Heart left ventricle (tissue), 16 donors: Measurements from ENCODE around the gene CAT. TPM values are rescaled to one million over a fixed set of nuclear protein-coding genes. Genes with fewer than 3 reads are reported as not detected.

Experiments used
- ATAC-seq, 4 donors: fragments of 200-7000 bp; cut with Tn5 transposase; one replicate each; pipeline ENCODE4 v1.9.1; 2020 to 2022; ENCODE audit warnings: moderate library complexity in 4 of 4, mild to moderate bottlenecking in 3 of 4, moderate number of reproducible peaks in 1 of 4
- DNase-seq, 5 donors: peaks; one replicate each; pipeline ENCODE4 v3.0.0-alpha.2; 2020
- H3K27ac ChIP-seq, 12 donors: fragments of 200-600 bp; sonication (generic) in 4 of 12; one replicate each; pipeline versions ENCODE4 v1.5.0 to v1.8.0; 2016 to 2022; ENCODE audit warnings: mild to moderate bottlenecking in 2 of 12
- H3K27me3 ChIP-seq, 9 donors: fragments of 200-600 bp; sonication (generic) in 2 of 9; one replicate each; pipeline versions ENCODE4 v1.5.1 to v1.8.0; 2016 to 2022; ENCODE audit warnings: mild to moderate bottlenecking in 3 of 9
- H3K36me3 ChIP-seq, 9 donors: fragments of 200-600 bp; sonication (generic) in 2 of 9; one replicate each; pipeline versions ENCODE4 v1.5.0 to v1.8.0; 2018 to 2022; ENCODE audit warnings: mild to moderate bottlenecking in 2 of 9
- H3K4me1 ChIP-seq, 12 donors: fragments of 200-600 bp; sonication (generic) in 4 of 12; one replicate each; pipeline versions ENCODE4 v1.5.0 to v1.8.0; 2016 to 2022; ENCODE audit warnings: mild to moderate bottlenecking in 3 of 12
- H3K4me3 ChIP-seq, 12 donors: fragments of 200-600 bp; sonication (generic) in 4 of 12; one replicate each; pipeline versions ENCODE4 v1.5.0 to v1.8.0; 2017 to 2022; ENCODE audit warnings: mild to moderate bottlenecking in 9 of 12, moderate library complexity in 4 of 12
- H3K9me3 ChIP-seq, 12 donors: fragments of 200-600 bp; sonication (generic) in 4 of 12; one replicate each; pipeline versions ENCODE4 v1.5.0 to v1.8.0; 2016 to 2022; ENCODE audit warnings: mild to moderate bottlenecking in 1 of 12
- CTCF ChIP-seq, 12 donors: fragments of 200-600 bp; sonication (generic) in 4 of 12; IDR thresholded peaks; one replicate each; pipeline versions ENCODE4 v1.5.0 to v1.8.0; 2018 to 2022; ENCODE audit warnings: antibody characterized with exemption in 12 of 12, mild to moderate bottlenecking in 5 of 12
- POLR2A ChIP-seq, 2 donors: fragments of 450-650 bp; IDR thresholded peaks; one replicate each; pipeline ENCODE4 v1.6.1; 2017; ENCODE audit warnings: antibody characterized with exemption in 2 of 2, mild to moderate bottlenecking in 2 of 2, moderate library complexity in 2 of 2
- WGBS, 4 donors: extraction: QIAGEN DNeasy Blood & Tissue Kit in 2 of 4; methylation state at CpG; one replicate each; pipeline versions ENCODE4 v1.1.5 to v1.1.7; 2013 to 2018; 5-methylcytosine and 5-hydroxymethylcytosine counted together
- intact Hi-C, 10 donors: fragments of 100-400 bp; cut with DNase I; formaldehyde crosslinking; loops; one replicate each; pipeline versions ENCODE4 v1.11.1 to v1.14.2; 2022
- polyA plus RNA-seq, 2 donors: library from polyadenylated mRNA; stranded (reverse); fragments of 200-250 nt; gene quantifications; one replicate each; pipeline ENCODE4 v1.2.3, GENCODE V29; 2013
- total RNA-seq, 9 donors: library from RNA; depleted of rRNA in 2 of 9; stranded (reverse); fragments of >200 nt in 2 of 9; fragmentation: NEBNext Ultra II Directional in 3 of 9; extraction: Animal tissue kit (Norgen Biotek cat#: 25700) in 3 of 9; gene quantifications; one replicate each; pipeline versions ENCODE4 v1.1.0 to v1.2.4, GENCODE V29; 2016 to 2023
- donor health status: ischemic (EF 13 %, LVEDD 7.1; RV severe dilation, severe dysfunction).
- donor health status: healthy with polysubstance abuse.
- donor health status: DM: no; HTN: yes; CAD: no.
- donor health status: DM: no; HTN: no; CAD: no.
- donor health status: ischemic (EF 25% LVEDD 6.9; RV normal size, moderate dysfunction).
- donor health status: ischemic (EF 25% LVEDD 5.7; RV mildly dilated, moderate dysfunction).
- donor health status: healthy.
- donor health status: DM: yes; HTN: yes; CAD: no.
- donor health status: ischemic (EF 35%, LVEDD 5.7; RV mildly dilated, moderate dysfunction).
- donor health status: nonischemic (EF 11% LVEDD 7.7; RV severe dilation, severe dysfunction).
- donor health status: DM: yes; HTN: yes; CAD: no.
- donor health status: PGD.
- donor health status: ischemic (EF 29% LVEDD 5.4; RV normal size, mild dysfunction).
- donor health status: nonischemic (EF 23%, LVEDD 6.1; RV moderate dilation, normal function).

CAT gene
- total and polyA plus RNA-seq, 11 donors, result 49.9 to 183 (median 88.6) TPM

GRCh38 chr11:34473603-34474169 is 35.0 kb downstream of the CAT start:
- DNase-seq (no peak), ATAC-seq (no peak)
- intact Hi-C loops, result no loop called here
- no peak overlapping the region for H3K27ac ChIP-seq
- peaks cover 0 to 60% (median 49%) of the 10 kb centered on the region in 9 donors for H3K36me3 ChIP-seq
- H3K27me3 ChIP-seq, result peaks cover 0 to 2% (median 0%) of the 10 kb centered on the region in 9 donors
- 93 to 97% (median 95%) methylated on average over 4 of the region's 4 CpGs for WGBS, 4 donors
- no peak overlapping the region for H3K4me3 ChIP-seq
- no peaks in the 10 kb centered on the region for H3K9me3 ChIP-seq
- no peak for TF ChIP-seq POLR2A (IDR thresholded peaks at IDR 0.05)
- no peak for TF ChIP-seq CTCF (IDR thresholded peaks at IDR 0.05)
- no peaks in the 10 kb centered on the region for H3K4me1 ChIP-seq

- intact Hi-C loops, result no loop called here
- no peak for DNase-seq
- H3K36me3 ChIP-seq, result peaks cover 0 to 40% (median 29%) of the 10 kb centered on the region in 9 donors
- no peak for ATAC-seq
- no peak overlapping the region for H3K4me3 ChIP-seq
- H3K27ac ChIP-seq, result no peak overlapping the region
- no peak for TF ChIP-seq POLR2A (IDR thresholded peaks at IDR 0.05)
- no peak for TF ChIP-seq CTCF (IDR thresholded peaks at IDR 0.05)
- WGBS, 4 donors, result 45 to 55% (median 51%) methylated on average over 3 of the region's 3 CpGs
- H3K9me3 ChIP-seq, result no peaks in the 10 kb centered on the region
- H3K27me3 ChIP-seq, result peaks cover 0 to 4% (median 0%) of the 10 kb centered on the region in 9 donors
- H3K4me1 ChIP-seq, result no peaks in the 10 kb centered on the region
Observed at GRCh38 chr11:34475656-34476055, 36.9 kb downstream of the CAT start.

- TF ChIP-seq POLR2A (IDR thresholded peaks at IDR 0.05) (no peak), CTCF (IDR thresholded peaks at IDR 0.05) (no peak)
- Histone ChIP-seq H3K4me1 (no peaks in the 10 kb centered on the region), H3K27me3 (peaks cover 0 to 4% (median 0%) of the 10 kb centered on the region in 9 donors), H3K9me3 (no peaks in the 10 kb centered on the region), H3K27ac (no peak overlapping the region), H3K36me3 (peaks cover 0 to 28% (median 17%) of the 10 kb centered on the region in 9 donors), H3K4me3 (no peak overlapping the region)
- no peak for DNase-seq
- intact Hi-C loops, result no loop called here
- ATAC-seq, result no peak
- 84 to 95% (median 87%) methylated on average over 4 of the region's 4 CpGs for WGBS, 4 donors
Observed at GRCh38 chr11:34476849-34477248, 38.1 kb downstream of the CAT start.

- WGBS, 4 donors, result 65 to 79% (median 77%) methylated on average over 8 of the region's 8 CpGs
- intact Hi-C loops, result no loop called here
- ATAC-seq, result no peak
Observed at GRCh38 chr11:34478845-34479663, 40.3 kb downstream of the CAT start.

More at GRCh38 chr11:34478845-34479663, 40.3 kb downstream of the CAT start:
- TF ChIP-seq POLR2A (IDR thresholded peaks at IDR 0.05) (no peak), CTCF (IDR thresholded peaks at IDR 0.05) (no peak)
- H3K27me3 ChIP-seq, result peaks cover 0 to 4% (median 0%) of the 10 kb centered on the region in 9 donors
- H3K27ac ChIP-seq, result no peak overlapping the region
- H3K9me3 ChIP-seq, result no peaks in the 10 kb centered on the region
- DNase-seq, result no peak
- H3K4me3 ChIP-seq, result no peak overlapping the region
- H3K36me3 ChIP-seq, result peaks cover 0 to 6% (median 0%) of the 10 kb centered on the region in 9 donors
- no peaks in the 10 kb centered on the region for H3K4me1 ChIP-seq
